B cell (primary cell): ENCODE results near the gene UBR4. TPM values are rescaled to one million over a fixed set of nuclear protein-coding genes. Genes with fewer than 3 reads are reported as not detected.

Experiments
- ATAC-seq: fragments of 200-7000 bp; cut with Tn5 transposase; one replicate; pipeline ENCODE4 v1.10.0; 2021; ENCODE audit warnings: low read depth, mild to moderate bottlenecking, moderate number of reproducible peaks, moderate library complexity
- CTCF ChIA-PET: fragments of 350-600 bp; sonication (Branson Sonifier 250); formaldehyde crosslinking; loops from one replicate; lab custom pipeline; 2021; ENCODE audit warnings: antibody characterized with exemption, inconsistent platforms; lab: Charles Lee
- POLR2A ChIA-PET: fragments of 350-600 bp; sonication (Branson Sonifier 250); formaldehyde crosslinking; loops from one replicate; lab custom pipeline; 2021; ENCODE audit warnings: antibody characterized with exemption; lab: Charles Lee
- DNase-seq: peaks from one replicate; pipeline ENCODE4 v3.0.0; 2013
- H2AFZ ChIP-seq: 2 replicates; pipeline ENCODE4 v1.6.1; 2012; ENCODE audit warnings: mild to moderate bottlenecking, low read depth, low read length; ENCODE audit not compliant: insufficient read depth, poor library complexity, severe bottlenecking
- H3K27ac ChIP-seq, 2 donors: 1 replicate in 1 of 2; 2 replicates in 1 of 2; pipeline ENCODE4 v1.5.1; 2012 to 2013; ENCODE audit warnings: low read length in 2 of 2, mild to moderate bottlenecking in 2 of 2, moderate library complexity in 1 of 2
- H3K27me3 ChIP-seq, 4 experiments: fragments of 200-600 bp in 1 of 4; sonication (generic) in 1 of 4; replicated peaks in 1 of 4; 1 replicate in 2 of 4; 2 replicates in 2 of 4; pipeline versions ENCODE4 v1.6.1 to v1.7.0; 2013 to 2016; ENCODE audit warnings: low read length in 3 of 4, mild to moderate bottlenecking in 2 of 4, mixed read lengths in 1 of 4, moderate library complexity in 1 of 4; ENCODE audit not compliant: insufficient read depth in 4 of 4, control insufficient read depth in 3 of 4; ENCODE audit errors: control extremely low read depth in 1 of 4
- H3K36me3 ChIP-seq, 2 experiments: replicated peaks in 1 of 2; 1 replicate in 1 of 2; 2 replicates in 1 of 2; pipeline versions ENCODE4 v1.6.1 to v1.7.1; 2013; ENCODE audit warnings: low read length in 1 of 2; ENCODE audit not compliant: insufficient read depth in 2 of 2, control insufficient read depth in 1 of 2; ENCODE audit errors: control extremely low read depth in 1 of 2, extremely low read depth in 1 of 2
- H3K4me1 ChIP-seq, 2 donors: fragments of 200-600 bp in 1 of 2; sonication (generic) in 1 of 2; 1 replicate in 1 of 2; 2 replicates in 1 of 2; pipeline versions ENCODE4 v1.5.1 to v1.6.1; 2013 to 2017; ENCODE audit warnings: low read length in 2 of 2; ENCODE audit not compliant: control insufficient read depth in 2 of 2, insufficient read depth in 2 of 2
- H3K4me2 ChIP-seq: replicated peaks from 2 replicates; pipeline ENCODE3; 2012; ENCODE audit warnings: mild to moderate bottlenecking, low read depth, low read length; ENCODE audit not compliant: poor library complexity, severe bottlenecking
- H3K4me3 ChIP-seq, 5 experiments: fragments of 200-600 bp in 1 of 5; sonication (generic) in 1 of 5; 1 replicate in 3 of 5; 2 replicates in 2 of 5; pipeline versions ENCODE4 v1.5.1 to v1.7.0; 2011 to 2016; ENCODE audit warnings: low read length in 4 of 5, mild to moderate bottlenecking in 4 of 5, low read depth in 2 of 5, control low read depth in 1 of 5, moderate library complexity in 1 of 5; ENCODE audit not compliant: insufficient read depth in 1 of 5; ENCODE audit errors: control extremely low read depth in 1 of 5, extremely low read depth in 1 of 5
- H3K79me2 ChIP-seq: fragments of 200-600 bp; sonication (generic); one replicate; pipeline ENCODE4 v1.6.0; 2016; ENCODE audit warnings: low read length; ENCODE audit not compliant: control insufficient read depth, insufficient read depth
- H3K9ac ChIP-seq: fragments of 200-600 bp; sonication (generic); 2 replicates; pipeline ENCODE4 v1.6.1; 2017; ENCODE audit warnings: mild to moderate bottlenecking, low read length, moderate library complexity
- H3K9me3 ChIP-seq, 3 donors: one replicate each; pipeline versions ENCODE4 v1.6.1 to v1.7.1; 2013; ENCODE audit warnings: low read length in 2 of 3; ENCODE audit not compliant: control insufficient read depth in 2 of 3, insufficient read depth in 1 of 3; ENCODE audit errors: control extremely low read depth in 1 of 3
- H4K20me1 ChIP-seq: 2 replicates; pipeline ENCODE4 v1.6.0; 2012; ENCODE audit warnings: mild to moderate bottlenecking, low read length; ENCODE audit not compliant: insufficient read depth, control insufficient read depth, poor library complexity, severe bottlenecking
- H3K27ac Mint-ChIP-seq: one replicate; pipeline ENCODE4 v1.8.0; 2021; ENCODE audit warnings: mixed read lengths
- H3K27me3 Mint-ChIP-seq: one replicate; pipeline ENCODE4 v1.8.0; 2021; ENCODE audit warnings: mixed read lengths
- H3K4me1 Mint-ChIP-seq: one replicate; pipeline ENCODE4 v1.8.0; 2021; ENCODE audit warnings: mixed read lengths
- H3K4me3 Mint-ChIP-seq: one replicate; pipeline ENCODE4 v1.8.0; 2021; ENCODE audit warnings: mixed read lengths
- H3K9me3 Mint-ChIP-seq: one replicate; pipeline ENCODE4 v1.8.0; 2022; ENCODE audit warnings: mixed read lengths; ENCODE audit not compliant: insufficient read depth
- CTCF ChIP-seq: fragments of 200-600 bp; IDR thresholded peaks from one replicate; pipeline ENCODE4 v1.8.0; 2022; ENCODE audit warnings: antibody characterized with exemption, mild to moderate bottlenecking
- EZH2 ChIP-seq: IDR thresholded peaks from 2 replicates; pipeline ENCODE4 v1.6.1; 2012; ENCODE audit warnings: borderline replicate concordance, low read depth, mild to moderate bottlenecking, moderate library complexity, low read length; ENCODE audit not compliant: insufficient read depth, poor library complexity, severe bottlenecking
- WGBS: methylation state at CpG from one replicate; pipeline ENCODE4 v1.1.5; 2013; ENCODE audit warnings: missing lambda C conversion rate; ENCODE audit not compliant: insufficient coverage; 5-methylcytosine and 5-hydroxymethylcytosine counted together
- intact Hi-C: fragments of 100-400 bp; cut with micrococcal nuclease; formaldehyde crosslinking; loops from one replicate; pipeline ENCODE4 v1.10.0; 2022
- polyA plus RNA-seq: library from polyadenylated mRNA; depleted of rRNA; stranded (reverse); fragments of >200 nt; gene quantifications from 2 replicates; pipeline ENCODE4 v1.2.3, GENCODE V29; 2012
- total RNA-seq, 2 donors: library from RNA; stranded (reverse); fragments of 120-200 nt in 1 of 2; gene quantifications; 1 replicate in 1 of 2; 2 replicates in 1 of 2; pipeline versions ENCODE4 v1.2.3 to v1.2.4, GENCODE V29; 2013 to 2022

UBR4 gene
- total and polyA plus RNA-seq, 2 donors (not counting 1 experiment from before 2014, with no cell fraction given) = 90.0 to 190 TPM

GRCh38 chr1:19133360-19133759, 76.7 kb downstream of the UBR4 start:
- no peaks in the 10 kb centered on the region for H3K4me1 Mint-ChIP-seq
- POLR2A ChIA-PET = interaction anchor here (0.5 kb wide), 1 partner anchor 22 kb away, joined by 3 read pairs; no protein-coding TSS in a partner anchor
- Histone ChIP-seq H3K4me3 (no peak overlapping the region), H3K4me2 (no peak overlapping the region), H3K9me3 (peaks cover 0 to 5% (median 4%) of the 10 kb centered on the region in 3 donors), H3K79me2 (no peaks in the 10 kb centered on the region), H3K4me1 (no peaks in the 10 kb centered on the region), H3K36me3 (peaks cover 31 to 84% of the 10 kb centered on the region in 2 experiments), H3K27me3 (no peaks in the 10 kb centered on the region), H3K27ac (no peak overlapping the region), H2AFZ (no peak overlapping the region), H4K20me1 (no peaks in the 10 kb centered on the region), H3K9ac (no peak overlapping the region)
- DNase-seq (no peak), ATAC-seq (no peak)
- CTCF ChIA-PET = no interaction called here
- no peaks in the 10 kb centered on the region for H3K27me3 Mint-ChIP-seq
- H3K4me3 Mint-ChIP-seq = no peak overlapping the region
- H3K9me3 Mint-ChIP-seq = peaks cover 5% of the 10 kb centered on the region
- TF ChIP-seq EZH2 (no peak), CTCF (no peak)
- H3K27ac Mint-ChIP-seq = no peak overlapping the region
- WGBS = no CpG with 5 or more reads among the region's 2 CpGs
- intact Hi-C loops = no loop called here

- POLR2A ChIA-PET = no interaction called here
- Histone ChIP-seq H3K27me3 (no peaks in the 10 kb centered on the region), H3K9me3 (peaks cover 0 to 5% (median 4%) of the 10 kb centered on the region in 3 donors), H2AFZ (no peak overlapping the region), H3K4me1 (no peaks in the 10 kb centered on the region), H3K9ac (no peak overlapping the region), H4K20me1 (no peaks in the 10 kb centered on the region), H3K4me2 (no peak overlapping the region), H3K4me3 (no peak overlapping the region), H3K27ac (no peak overlapping the region), H3K79me2 (no peaks in the 10 kb centered on the region), H3K36me3 (peaks cover 32 to 86% of the 10 kb centered on the region in 2 experiments)
- Mint-ChIP-seq H3K9me3 (peaks cover 5% of the 10 kb centered on the region), H3K27me3 (no peaks in the 10 kb centered on the region), H3K27ac (no peak overlapping the region), H3K4me1 (no peaks in the 10 kb centered on the region), H3K4me3 (no peak overlapping the region)
- WGBS = 86% methylated on average over 2 of the region's 6 CpGs
- DNase-seq = no peak
- ATAC-seq = no peak
- TF ChIP-seq EZH2 (no peak), CTCF (no peak)
- CTCF ChIA-PET = interaction anchor here (1.0 kb wide), 1 partner anchor 15 kb away, joined by 3 read pairs; no protein-coding TSS in a partner anchor
- intact Hi-C loops = no loop called here
Observed at GRCh38 chr1:19130468-19130867, 79.6 kb downstream of the UBR4 start.
